Measurements from ENCODE around the gene USP47. TPM values are rescaled to one million over a fixed set of nuclear protein-coding genes. Genes with fewer than 3 reads are reported as not detected.

USP47 gene
- total and polyA plus RNA-seq, 2 of the 8 experiments (the other 6 are each of a cell fraction or from before 2014, with no cell fraction given): 4.2 to 21.3 TPM

GRCh38 chr11:11845551-11845950 lies 3.8 kb downstream of the USP47 start:
- Histone ChIP-seq H3K23me2 (ENCODE audit: low read depth, low read length) (peaks cover 2% of the 10 kb centered on the region; the same call in 1 of the 2 replicates), H2AK5ac (ENCODE audit: low read depth, low read length) (no peak overlapping the region), H3K14ac (ENCODE audit: insufficient read length) (no peak overlapping the region), H4K8ac (ENCODE audit: extremely low read depth, insufficient read depth, low read length) (no peak overlapping the region), H3K56ac (replicated peaks; ENCODE audit: insufficient read length, low read depth, low read length) (no peak overlapping the region), H3K27me3 (replicated peaks in 1 of 4; ENCODE audit: control insufficient read depth in 3 of 4, extremely low read depth in 1 of 4, insufficient read depth in 3 of 4, low read length in 3 of 4) (no peaks in the 10 kb centered on the region), H3K27ac (ENCODE audit: low read depth, low read length) (no peak overlapping the region), H3K9me3 (ENCODE audit: insufficient read depth in 2 of 2, low read depth in 1 of 2, low read length in 1 of 2) (no peaks in the 10 kb centered on the region), H3K79me1 (ENCODE audit: low read depth, low read length) (no peaks in the 10 kb centered on the region; the same call in 1 of the 2 replicates), H3K4ac (replicated peaks; ENCODE audit: insufficient read length, low read depth, low read length) (no peak overlapping the region), H2BK12ac (ENCODE audit: low read depth, low read length) (no peak overlapping the region), H3K4me2 (ENCODE audit: insufficient read depth in 1 of 2, low read depth in 2 of 2, low read length in 2 of 2) (no peak overlapping the region), H3K18ac (ENCODE audit: extremely low read depth, low read length) (no peak overlapping the region), H3K79me2 (ENCODE audit: control insufficient read depth in 1 of 2, insufficient read depth in 2 of 2, low read length in 2 of 2) (peaks cover 0 to 79% of the 10 kb centered on the region in 2 experiments; a peak in 3 of 4 replicates), H4K5ac (ENCODE audit: insufficient read length, low read depth, low read length) (no peak overlapping the region), H2BK15ac (ENCODE audit: low read length) (no peak overlapping the region), H2BK20ac (ENCODE audit: low read length) (no peak overlapping the region), H2BK120ac (replicated peaks; ENCODE audit: low read depth, low read length) (no peak overlapping the region), H3K4me1 (replicated peaks in 1 of 4; ENCODE audit: control insufficient read depth in 3 of 4, insufficient read depth in 4 of 4, low read length in 3 of 4) (peaks cover 0 to 7% (median 6%) of the 10 kb centered on the region in 4 experiments; a peak in 4 of 7 replicates), H3K9ac (replicated peaks in 1 of 4; ENCODE audit: extremely low read depth in 1 of 4, low read depth in 3 of 4, low read length in 3 of 4) (no peak overlapping the region), H3K23ac (ENCODE audit: insufficient read length) (no peak overlapping the region), H3K4me3 (ENCODE audit: extremely low read depth in 1 of 4, insufficient read depth in 2 of 4, low read depth in 3 of 4, low read length in 4 of 4) (no peak overlapping the region), H4K20me1 (replicated peaks in 1 of 2; ENCODE audit: control insufficient read depth in 1 of 2, insufficient read depth in 2 of 2, low read length in 2 of 2) (peaks cover 0 to 1% of the 10 kb centered on the region in 2 experiments), H2BK5ac (ENCODE audit: low read depth, low read length) (no peak overlapping the region), H3K36me3 (ENCODE audit: control insufficient read depth in 2 of 4, insufficient read depth in 4 of 4, low read length in 3 of 4) (no peaks in the 10 kb centered on the region), H4K91ac (replicated peaks; ENCODE audit: insufficient read length, low read length) (no peak overlapping the region), H2AFZ (ENCODE audit: low read length) (no peak overlapping the region)
- CTCF ChIA-PET (ENCODE audit: partially characterized antibody): interaction anchor here (0.8 to 0.9 kb wide), 3 partner anchors 9 to 15 kb away, joined by 3 to 5 read pairs (median 4); no protein-coding TSS in a partner anchor
- FAIRE-seq (no peak), DNase-seq (ENCODE audit: low read depth in 1 of 2, low spot score in 2 of 2) (no peak)
- WGBS, 2 experiments (ENCODE audit: extremely low coverage in 1 of 2, insufficient coverage in 1 of 2, insufficient read length in 1 of 2, insufficient replicate concordance in 2 of 2, low coverage in 1 of 2, low lambda C conversion rate in 2 of 2, missing lambda C conversion rate in 1 of 2): 79% methylated on average over 1 of the region's 1 CpG; no CpG with 5 or more reads in 1 of the 2 experiments
- POLR2A ChIA-PET (ENCODE audit: partially characterized antibody): interaction anchor here (0.5 to 0.6 kb wide), 2 partner anchors 31 to 273 kb away, joined by 3 read pairs; no protein-coding TSS in a partner anchor
- no peak for TF ChIP-seq BRCA1 (IDR thresholded peaks at IDR 0.05; ENCODE audit: low read depth, low read length)
- TF ChIP-seq TAF1 (IDR thresholded peaks at IDR 0.05; ENCODE audit: low read depth, low read length): no peak
- no peak for TF ChIP-seq TBP (IDR thresholded peaks at IDR 0.05; ENCODE audit: low read depth, low read length)
- no peak for TF ChIP-seq RFX5 (IDR thresholded peaks at IDR 0.05; ENCODE audit: borderline replicate concordance, low read depth, low read length)
- no peak for TF ChIP-seq SRF (IDR thresholded peaks at IDR 0.05; ENCODE audit: low read depth, low read length)
- TF ChIP-seq EZH2 (IDR thresholded peaks at IDR 0.05; ENCODE audit: low read depth, low read length, severe bottlenecking): no peak
- TF ChIP-seq SIX5 (IDR thresholded peaks at IDR 0.05; ENCODE audit: low read depth, low read length): no peak
- TF ChIP-seq TCF12 (IDR thresholded peaks at IDR 0.05; ENCODE audit: low read depth, low read length): no peak
- TF ChIP-seq CREB1 (IDR thresholded peaks at IDR 0.05): no peak
- no peak for TF ChIP-seq ATF2 (IDR thresholded peaks at IDR 0.05; ENCODE audit: low read length)
- no peak for TF ChIP-seq POU5F1 (IDR thresholded peaks at IDR 0.05; ENCODE audit: low read depth, low read length)
- TF ChIP-seq ATF3 (IDR thresholded peaks at IDR 0.05; ENCODE audit: insufficient read depth, low read depth, low read length): no peak
- no peak for TF ChIP-seq TEAD4 (IDR thresholded peaks at IDR 0.05; ENCODE audit: low read depth, low read length)
